HL-60 (cell line): ENCODE data around the gene ZFP36L1.

ENCODE experiments used
- DNase-seq, 2 experiments: peaks; one replicate each; pipeline ENCODE4 v3.0.0-alpha.2; 2010 to 2020; ENCODE audit warnings: low read depth in 1 of 2, low spot score in 1 of 2
- H3K27ac ChIP-seq: fragments of 250-450 bp; sonication (Bioruptor Pico); replicated peaks from 2 replicates; pipeline ENCODE4 v1.5.1; 2020; ENCODE audit warnings: mild to moderate bottlenecking, moderate library complexity
- H3K27me3 ChIP-seq: fragments of 250-450 bp; sonication (Bioruptor Pico); 2 replicates; pipeline ENCODE4 v1.5.1; 2021; ENCODE audit warnings: mild to moderate bottlenecking, moderate library complexity; ENCODE audit not compliant: insufficient read depth, poor library complexity, severe bottlenecking
- H3K4me3 ChIP-seq: replicated peaks from 2 replicates; pipeline ENCODE4 v1.5.1; 2011; ENCODE audit warnings: mild to moderate bottlenecking, control low read depth, low read length; ENCODE audit not compliant: insufficient read depth
- CTCF ChIP-seq: IDR thresholded peaks from one replicate; pipeline ENCODE4 v1.5.1; 2011; ENCODE audit warnings: low read length, control low read depth, inconsistent platforms; ENCODE audit not compliant: insufficient read depth
- GABPA ChIP-seq: IDR thresholded peaks from 2 replicates; pipeline ENCODE4 v1.6.1; 2012; ENCODE audit warnings: low read depth
- POLR2AphosphoS5 ChIP-seq: IDR thresholded peaks from 2 replicates; pipeline ENCODE4 v1.6.1; 2012; ENCODE audit warnings: low read depth
- SPI1 ChIP-seq: IDR thresholded peaks from 2 replicates; pipeline ENCODE4 v1.6.1; 2012; ENCODE audit warnings: low read depth, mild to moderate bottlenecking, borderline replicate concordance
- TF ChIP-seq, protein P1 (sequence below): IDR thresholded peaks from 2 replicates; pipeline ENCODE4 v1.6.1; 2012; ENCODE audit warnings: low read depth; ENCODE audit not compliant: insufficient replicate concordance

ZFP36L1 gene

GRCh38 chr14:68762953-68763764, 29.7 kb downstream of the ZFP36L1 start:
- Histone ChIP-seq H3K27ac (no peak overlapping the region), H3K27me3 (no peaks in the 10 kb centered on the region), H3K4me3 (no peak overlapping the region)
- DNase-seq: no peak
- no peak for TF ChIP-seq POLR2AphosphoS5
- TF ChIP-seq SPI1: no peak
- TF ChIP-seq GABPA: no peak
- TF ChIP-seq, protein P1, sequence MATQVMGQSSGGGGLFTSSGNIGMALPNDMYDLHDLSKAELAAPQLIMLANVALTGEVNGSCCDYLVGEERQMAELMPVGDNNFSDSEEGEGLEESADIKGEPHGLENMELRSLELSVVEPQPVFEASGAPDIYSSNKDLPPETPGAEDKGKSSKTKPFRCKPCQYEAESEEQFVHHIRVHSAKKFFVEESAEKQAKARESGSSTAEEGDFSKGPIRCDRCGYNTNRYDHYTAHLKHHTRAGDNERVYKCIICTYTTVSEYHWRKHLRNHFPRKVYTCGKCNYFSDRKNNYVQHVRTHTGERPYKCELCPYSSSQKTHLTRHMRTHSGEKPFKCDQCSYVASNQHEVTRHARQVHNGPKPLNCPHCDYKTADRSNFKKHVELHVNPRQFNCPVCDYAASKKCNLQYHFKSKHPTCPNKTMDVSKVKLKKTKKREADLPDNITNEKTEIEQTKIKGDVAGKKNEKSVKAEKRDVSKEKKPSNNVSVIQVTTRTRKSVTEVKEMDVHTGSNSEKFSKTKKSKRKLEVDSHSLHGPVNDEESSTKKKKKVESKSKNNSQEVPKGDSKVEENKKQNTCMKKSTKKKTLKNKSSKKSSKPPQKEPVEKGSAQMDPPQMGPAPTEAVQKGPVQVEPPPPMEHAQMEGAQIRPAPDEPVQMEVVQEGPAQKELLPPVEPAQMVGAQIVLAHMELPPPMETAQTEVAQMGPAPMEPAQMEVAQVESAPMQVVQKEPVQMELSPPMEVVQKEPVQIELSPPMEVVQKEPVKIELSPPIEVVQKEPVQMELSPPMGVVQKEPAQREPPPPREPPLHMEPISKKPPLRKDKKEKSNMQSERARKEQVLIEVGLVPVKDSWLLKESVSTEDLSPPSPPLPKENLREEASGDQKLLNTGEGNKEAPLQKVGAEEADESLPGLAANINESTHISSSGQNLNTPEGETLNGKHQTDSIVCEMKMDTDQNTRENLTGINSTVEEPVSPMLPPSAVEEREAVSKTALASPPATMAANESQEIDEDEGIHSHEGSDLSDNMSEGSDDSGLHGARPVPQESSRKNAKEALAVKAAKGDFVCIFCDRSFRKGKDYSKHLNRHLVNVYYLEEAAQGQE: no peak
- TF ChIP-seq CTCF: no peak

GRCh38 chr14:68761391-68761790, 31.5 kb downstream of the ZFP36L1 start:
- DNase-seq: no peak
- Histone ChIP-seq H3K4me3 (no peak overlapping the region), H3K27ac (no peak overlapping the region), H3K27me3 (no peaks in the 10 kb centered on the region)
- TF ChIP-seq, protein P1: no peak
- TF ChIP-seq CTCF (no peak), POLR2AphosphoS5 (no peak), GABPA (no peak), SPI1 (no peak)

DNA sequence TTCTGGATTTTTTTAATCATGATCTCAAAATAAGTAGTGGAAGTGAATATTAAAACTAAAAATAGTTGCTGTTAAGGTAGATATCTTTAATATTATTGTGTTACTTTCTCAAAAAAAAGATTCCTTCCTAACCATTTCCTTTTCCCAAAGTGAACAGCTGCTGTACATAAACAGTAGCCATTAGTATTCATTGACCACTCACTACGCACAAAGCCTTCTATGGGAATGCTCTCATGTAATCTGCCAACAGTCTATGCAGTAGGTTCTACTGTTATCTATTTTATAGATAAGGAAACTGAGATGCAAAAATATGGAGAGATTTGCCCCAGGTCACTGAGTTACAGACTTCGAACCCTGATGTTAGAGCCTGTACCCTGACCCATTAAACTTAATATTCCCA, 32.1 kb downstream of the ZFP36L1 start:
- no peak overlapping the region for H3K4me3 ChIP-seq
- H3K27ac ChIP-seq: no peak overlapping the region
- no peak for DNase-seq
- no peaks in the 10 kb centered on the region for H3K27me3 ChIP-seq
- TF ChIP-seq GABPA: no peak
- TF ChIP-seq SPI1: no peak
- no peak for TF ChIP-seq CTCF
- no peak for TF ChIP-seq POLR2AphosphoS5
- TF ChIP-seq, protein P1: no peak
